GM19023 (cell line): ENCODE data around the gene POLD4.

Source experiments
- ATAC-seq: cut with Tn5 transposase; IDR thresholded peaks from one replicate; pipeline ENCODE4 v1.9.1; 2021; ENCODE audit warnings: mild to moderate bottlenecking, moderate library complexity; ENCODE audit not compliant: unreplicated experiment

The POLD4 gene

DNA sequence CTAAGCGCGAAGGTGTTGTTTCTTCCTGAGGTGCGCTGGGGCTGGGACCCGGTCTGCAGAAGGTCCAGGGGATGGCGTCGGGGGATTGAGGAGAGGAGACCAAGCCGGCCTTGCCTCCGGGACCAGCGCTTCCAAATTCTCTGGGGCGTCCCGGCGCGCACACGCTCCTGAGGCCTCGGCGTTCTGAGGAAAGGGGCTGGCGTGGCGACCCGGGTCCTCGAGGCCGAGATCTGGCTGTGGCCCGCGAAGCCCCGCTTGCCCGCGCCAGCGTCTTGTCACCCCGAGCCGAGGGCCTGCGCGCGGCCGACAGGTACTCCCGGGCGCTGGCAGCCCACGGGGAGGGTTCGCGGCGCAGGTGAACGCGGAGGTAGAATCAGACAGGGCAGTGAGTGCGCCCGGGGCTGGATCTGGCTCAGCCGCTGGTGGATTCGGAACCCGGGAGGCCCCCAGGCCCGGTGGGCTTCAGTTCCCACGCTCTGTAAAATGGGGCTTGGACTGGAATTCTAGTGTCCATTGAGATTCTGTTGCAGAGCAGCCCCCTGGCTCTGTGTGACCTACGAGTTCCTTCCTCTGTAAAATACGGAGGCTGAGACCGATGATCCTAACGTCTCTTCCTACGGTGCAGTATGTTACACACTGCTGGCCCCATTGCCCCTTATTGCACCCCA, 35.3 kb downstream of the POLD4 start:
- no peak for ATAC-seq

- peak; percentile 76 for ATAC-seq
These were observed 36.0 kb downstream of the POLD4 start for GRCh38 chr11:67317205-67317887.

GRCh38 chr11:67316882-67317204, 36.5 kb downstream of the POLD4 start:
- ATAC-seq, result no peak

- ATAC-seq, result no peak
These were observed 37.9 kb downstream of the POLD4 start for GRCh38 chr11:67315325-67315909.

- ATAC-seq, result no peak
These were observed 39.1 kb downstream of the POLD4 start for GRCh38 chr11:67314218-67314617.

GRCh38 chr11:67313125-67313890, 40.0 kb downstream of the POLD4 start:
- no peak for ATAC-seq

- ATAC-seq, result no peak
These were observed 40.9 kb downstream of the POLD4 start for GRCh38 chr11:67312187-67313021.

- no peak for ATAC-seq
These were observed 41.7 kb downstream of the POLD4 start for GRCh38 chr11:67311556-67312082.

DNA sequence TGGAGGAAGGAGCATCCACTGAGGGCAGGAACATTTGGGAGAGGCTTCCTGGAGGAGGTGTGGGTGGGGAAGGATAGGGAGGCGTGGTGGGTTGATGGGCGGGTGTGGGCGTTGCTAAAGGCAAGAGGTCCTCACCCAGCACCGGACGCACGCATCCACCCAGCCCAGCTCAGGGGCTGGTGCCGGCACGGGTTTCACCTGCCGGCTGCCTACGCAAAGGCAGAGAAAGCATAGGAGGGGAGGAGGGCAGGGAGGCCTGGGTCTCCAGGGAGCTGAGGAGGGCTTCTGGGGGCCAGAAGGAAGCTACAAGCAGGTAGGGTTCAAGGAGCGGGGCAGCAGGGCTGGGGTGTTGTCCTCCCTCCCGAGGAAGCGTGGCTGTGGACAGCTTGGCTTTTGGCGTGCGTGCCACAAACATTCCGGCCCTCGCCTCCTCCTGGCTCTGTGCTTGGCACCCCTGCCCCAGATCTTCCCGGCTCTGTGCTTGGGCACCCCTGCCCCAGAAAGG, 42.2 kb downstream of the POLD4 start:
- ATAC-seq, result no peak

DNA sequence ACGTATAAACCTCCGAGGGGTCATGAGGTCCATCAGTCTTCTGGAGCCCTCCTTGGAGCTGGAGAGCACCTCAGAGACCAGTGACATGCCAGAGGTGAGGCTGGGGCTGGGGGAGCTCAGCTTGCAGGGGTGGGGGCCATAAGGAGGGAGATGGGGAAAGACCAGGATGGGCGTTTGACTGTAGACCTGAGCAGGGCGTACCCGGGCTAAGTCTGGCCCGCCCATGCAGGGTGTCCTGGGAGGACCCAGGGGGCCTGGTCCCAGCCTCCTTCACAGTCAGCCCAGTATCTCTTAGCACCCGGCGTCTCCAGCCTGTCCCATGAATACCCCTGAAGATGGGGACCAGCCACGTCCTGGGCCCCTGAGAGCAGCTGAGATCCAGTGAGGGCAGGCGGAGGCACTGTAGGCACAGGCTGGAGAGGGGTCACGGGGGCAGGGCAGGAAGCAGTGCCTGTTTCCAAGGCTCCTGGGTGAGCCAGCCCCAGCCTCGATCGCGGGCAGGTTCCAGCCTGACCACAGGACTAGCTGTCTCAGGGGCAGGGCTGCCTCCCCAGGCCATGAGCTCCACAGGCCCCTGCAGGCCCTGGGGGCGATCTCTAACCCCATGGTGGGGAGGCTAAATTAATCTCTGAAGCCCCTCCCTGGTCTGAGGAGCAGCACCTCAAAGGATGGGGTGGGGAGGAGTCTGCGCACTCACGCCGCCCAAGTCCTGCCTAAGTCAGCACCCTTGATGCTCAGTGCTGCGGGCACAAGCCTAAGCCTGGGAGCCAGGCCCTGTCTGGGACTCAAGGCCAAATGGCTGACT, 42.9 kb downstream of the POLD4 start:
- ATAC-seq, result no peak

- ATAC-seq, result no peak
These were observed 43.7 kb downstream of the POLD4 start for GRCh38 chr11:67309661-67310061.

DNA sequence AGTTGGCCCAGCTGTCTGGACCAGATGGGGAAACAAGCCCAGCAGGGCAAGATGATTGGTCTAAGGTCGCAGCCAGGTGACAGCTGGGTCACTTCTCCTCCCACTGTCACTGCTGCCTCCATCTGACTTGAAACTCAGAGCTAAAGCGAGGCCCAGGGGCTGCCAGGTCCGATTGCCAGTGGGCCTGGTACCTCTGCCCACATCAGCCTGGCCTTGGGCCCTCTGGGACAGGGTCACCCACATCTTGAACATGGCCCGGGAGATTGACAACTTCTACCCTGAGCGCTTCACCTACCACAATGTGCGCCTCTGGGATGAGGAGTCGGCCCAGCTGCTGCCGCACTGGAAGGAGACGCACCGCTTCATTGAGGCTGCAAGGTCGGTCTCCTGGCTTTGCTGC, 44.2 kb downstream of the POLD4 start:
- ATAC-seq, result no peak

GRCh38 chr11:67308031-67308866, 45.1 kb downstream of the POLD4 start:
- ATAC-seq, result no peak

DNA sequence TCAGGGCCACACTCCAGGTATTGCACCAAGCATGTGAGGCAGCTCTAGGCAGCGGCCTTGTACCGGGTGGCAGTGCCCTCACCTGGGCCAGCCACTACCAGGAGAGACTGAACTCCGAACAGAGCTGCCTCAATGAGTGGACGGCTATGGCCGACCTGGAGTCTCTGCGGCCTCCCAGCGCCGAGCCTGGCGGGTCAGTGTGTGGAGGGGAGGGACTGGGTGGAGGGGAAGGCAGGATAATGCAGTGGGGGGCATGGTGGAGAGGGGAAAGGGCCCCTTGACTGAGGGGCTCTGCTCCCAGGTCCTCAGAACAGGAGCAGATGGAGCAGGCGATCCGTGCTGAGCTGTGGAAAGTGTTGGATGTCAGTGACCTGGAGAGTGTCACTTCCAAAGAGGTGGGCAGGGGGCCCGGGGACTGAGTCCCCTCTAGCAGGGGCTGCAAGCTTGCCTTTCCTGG, 45.8 kb downstream of the POLD4 start:
- ATAC-seq, result no peak

- ATAC-seq, result no peak
These were observed 46.4 kb downstream of the POLD4 start for GRCh38 chr11:67306769-67307544.

DNA sequence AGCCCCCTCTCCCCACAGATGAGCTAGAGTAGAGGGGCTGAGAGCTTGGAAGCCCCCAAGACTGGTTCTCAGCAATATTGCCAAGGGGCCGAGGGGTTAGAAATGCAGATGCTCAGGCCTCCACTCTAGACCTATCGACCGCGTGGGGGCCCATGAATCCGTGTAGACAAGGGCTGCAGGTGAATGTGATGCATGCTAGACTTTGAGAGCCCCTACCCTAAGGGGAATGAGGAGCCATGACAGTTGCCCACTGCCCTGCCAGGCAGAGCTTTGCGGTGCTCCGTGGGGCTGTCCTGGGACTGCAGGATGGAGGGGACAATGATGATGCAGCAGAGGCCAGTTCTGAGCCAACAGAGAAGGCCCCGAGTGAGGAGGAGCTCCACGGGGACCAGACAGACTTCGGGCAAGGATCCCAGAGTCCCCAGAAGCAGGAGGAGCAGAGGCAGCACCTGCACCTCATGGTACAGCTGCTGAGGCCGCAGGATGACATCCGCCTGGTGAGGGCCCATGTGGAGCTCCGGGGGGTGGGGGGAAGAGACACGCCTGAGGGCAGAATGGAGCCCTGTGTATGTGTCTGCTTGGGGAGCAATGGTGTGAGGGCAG, 48.7 kb downstream of the POLD4 start:
- ATAC-seq, result no peak

DNA sequence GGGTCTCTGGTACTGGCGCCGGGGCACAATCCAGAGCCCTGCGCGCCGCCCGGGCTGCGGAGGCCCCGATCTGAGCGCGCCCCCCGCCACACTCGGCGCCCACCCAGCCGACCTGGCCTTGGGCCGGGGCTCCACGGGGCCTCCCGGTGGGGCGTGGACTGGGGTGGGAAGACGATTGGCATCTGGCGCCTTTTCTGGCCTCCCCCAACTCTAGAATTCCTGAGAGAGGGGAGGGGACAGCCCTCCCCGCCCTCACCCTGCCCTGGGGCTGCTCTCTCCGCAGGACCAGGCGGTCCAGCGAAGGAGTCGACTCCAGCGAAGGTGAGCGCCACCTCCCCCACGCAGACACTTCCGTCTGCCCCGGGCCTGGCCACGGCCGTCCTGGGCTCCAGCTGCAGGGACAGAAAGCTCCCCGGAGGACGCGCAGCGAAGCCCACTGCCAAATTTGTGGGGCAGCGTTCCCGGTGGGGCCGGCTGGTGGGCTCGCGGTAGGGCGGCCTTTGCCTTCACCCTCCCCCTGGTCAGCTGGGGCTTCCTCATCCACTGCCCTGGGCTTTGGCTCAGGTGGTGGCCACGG, 49.4 kb downstream of the POLD4 start:
- no peak for ATAC-seq
